Erythroblast (primary cell): ENCODE data around the gene SLC5A1.

Experiments
- GATA1 ChIP-seq: IDR thresholded peaks from 2 replicates; pipeline ENCODE4 v1.6.1; 2011; ENCODE audit warnings: low read depth, mild to moderate bottlenecking, control low read depth, low read length, moderate library complexity
- POLR2A ChIP-seq: IDR thresholded peaks from 2 replicates; pipeline ENCODE4 v1.6.1; 2011; ENCODE audit warnings: mild to moderate bottlenecking, low read length

- TF ChIP-seq POLR2A (no peak), GATA1 (no peak)
Measured at GRCh38 chr22:32043391-32043790, 330 bp downstream of the SLC5A1 start.
